GM18505 (cell line): ENCODE data around the gene CAMK1D.
"Not testable (repeated sequence)": the region's sequence is repeated elsewhere in the genome, so short reads cannot be mapped to it uniquely, and the experiment has no call there.

ENCODE experiments used
- ATAC-seq: cut with Tn5 transposase; IDR thresholded peaks from one replicate; pipeline ENCODE4 v1.9.1; 2021; ENCODE audit not compliant: unreplicated experiment
- POLR2A ChIP-seq: IDR thresholded peaks from 4 replicates; pipeline ENCODE4 v1.6.1; 2011; ENCODE audit warnings: borderline replicate concordance; ENCODE audit not compliant: insufficient read depth, insufficient read length; ENCODE audit errors: extremely low read depth

The CAMK1D gene

DNA sequence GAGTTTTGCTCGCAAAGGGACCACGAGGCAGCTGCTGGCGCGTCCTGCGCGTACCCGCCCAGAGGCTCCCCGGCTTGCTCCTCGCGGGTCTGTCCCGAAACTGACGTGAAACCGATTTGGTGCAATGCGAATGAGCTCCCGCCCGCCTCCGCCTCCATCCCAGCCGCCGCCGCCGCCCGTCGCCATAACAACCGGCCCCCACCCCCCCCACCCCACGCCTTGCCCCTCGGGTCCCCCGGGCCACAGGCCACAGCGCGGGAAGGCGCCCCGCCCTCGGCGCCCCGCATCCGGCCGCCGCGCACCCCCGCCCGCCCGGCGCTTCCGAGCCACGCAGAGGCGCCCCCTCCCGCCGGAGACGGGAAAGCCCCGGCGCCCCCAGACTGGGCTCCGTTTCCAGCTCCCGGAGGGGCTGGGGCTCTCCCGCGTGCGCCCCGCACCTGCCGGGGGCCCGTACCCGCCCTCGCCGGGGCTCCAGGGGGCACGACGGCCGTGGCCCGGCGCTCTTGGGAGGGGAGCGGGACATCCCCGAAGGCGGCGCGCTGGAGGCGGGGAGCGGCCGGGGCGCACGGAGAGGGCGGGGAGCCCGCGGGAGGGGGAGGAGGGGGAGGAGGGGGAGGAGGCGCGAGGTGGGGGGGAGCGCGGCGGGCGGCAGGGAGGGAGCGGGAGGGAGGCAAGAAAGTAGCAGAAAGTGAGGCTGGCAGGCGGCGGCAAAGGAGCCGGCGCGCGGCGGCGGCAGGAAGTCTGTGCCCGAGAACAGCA is at the start of gene CAMK1D:
Gene CAMK1D (plus strand): TSS at position 678 of the 759 bp plus-strand sequence.
- peak; percentile 55 for TF ChIP-seq POLR2A
- ATAC-seq, result peak; percentile 53

- not testable (repeated sequence) for ATAC-seq
These were observed 48.3 kb upstream of the CAMK1D start for GRCh38 chr10:12301036-12301435.

- TF ChIP-seq POLR2A, result no peak
- ATAC-seq, result no peak
These were observed 41.3 kb upstream of the CAMK1D start for GRCh38 chr10:12308057-12308456.

DNA sequence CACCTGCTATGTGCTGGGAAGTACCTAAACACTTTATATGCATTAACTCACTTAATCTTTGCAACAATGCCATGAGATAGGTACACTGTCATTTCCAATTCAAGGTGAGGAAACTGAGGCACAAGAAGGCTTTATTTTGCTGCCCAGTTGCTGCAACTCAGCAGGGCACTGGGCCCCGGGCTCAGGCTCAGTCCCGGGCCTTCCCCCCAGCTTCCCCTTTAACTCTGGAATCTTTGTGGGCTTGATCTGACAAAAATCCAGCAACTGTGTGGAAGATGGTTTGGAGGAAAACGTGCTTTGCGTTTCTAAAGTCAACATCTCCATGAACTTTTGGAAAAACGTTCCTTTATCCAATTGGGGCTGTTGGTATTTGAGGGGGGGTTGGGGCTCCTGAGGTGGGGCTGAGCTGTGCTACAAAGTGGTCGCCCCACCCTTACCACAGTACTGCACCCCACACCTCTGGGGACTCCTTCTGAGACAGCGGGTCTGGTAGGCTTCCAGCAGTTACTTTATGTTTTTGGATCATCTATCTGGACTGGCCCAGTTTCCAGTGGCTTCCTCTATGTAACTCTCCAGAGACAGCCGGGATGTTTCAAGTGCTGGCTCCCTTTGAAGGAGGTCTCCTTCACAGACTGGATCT is 40.5 kb upstream of the CAMK1D start:
- no peak for TF ChIP-seq POLR2A
- no peak for ATAC-seq

DNA sequence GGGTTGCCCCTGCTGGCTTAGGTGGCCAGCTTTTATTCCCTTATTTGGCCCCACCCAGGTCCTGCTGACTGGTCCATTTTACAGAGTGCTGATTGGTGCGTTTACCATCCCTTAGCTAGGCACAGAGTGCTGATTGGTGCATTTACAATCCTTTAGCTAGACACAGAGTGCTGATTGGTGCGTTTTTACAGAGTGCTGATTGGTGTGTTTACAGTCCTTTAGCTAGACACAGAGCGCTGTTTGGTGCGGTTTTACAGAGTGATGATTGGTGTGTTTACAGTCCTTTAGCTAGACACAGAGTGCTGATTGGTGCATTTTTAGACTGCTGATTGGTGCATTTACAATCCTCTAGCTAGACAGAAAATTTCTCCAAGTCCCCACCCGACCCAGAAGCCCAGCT is 39.6 kb upstream of the CAMK1D start:
- not testable (repeated sequence) for ATAC-seq

- ATAC-seq, result no peak
- TF ChIP-seq POLR2A, result no peak
These were observed 34.5 kb upstream of the CAMK1D start for GRCh38 chr10:12314836-12315235.

DNA sequence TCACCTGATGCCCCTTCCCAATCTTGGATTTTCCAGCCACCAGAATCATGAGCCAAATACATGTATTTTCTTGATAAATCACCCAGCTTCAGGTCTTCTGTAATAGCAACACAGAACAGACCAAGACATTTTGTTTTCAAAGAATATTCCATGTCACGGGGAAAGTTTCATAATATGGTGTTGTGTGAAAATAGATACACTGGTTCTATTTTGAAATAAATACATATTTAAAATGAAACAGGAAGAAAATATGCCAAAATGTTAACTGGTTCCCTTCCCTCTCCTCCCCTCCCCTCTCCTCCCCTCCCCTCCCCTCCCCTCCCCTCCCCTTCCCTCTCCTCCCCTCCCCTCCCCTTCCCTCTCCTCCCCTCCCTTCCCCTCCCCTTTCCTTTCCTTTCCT is 30.3 kb upstream of the CAMK1D start:
- TF ChIP-seq POLR2A, result no peak
- no peak for ATAC-seq

DNA sequence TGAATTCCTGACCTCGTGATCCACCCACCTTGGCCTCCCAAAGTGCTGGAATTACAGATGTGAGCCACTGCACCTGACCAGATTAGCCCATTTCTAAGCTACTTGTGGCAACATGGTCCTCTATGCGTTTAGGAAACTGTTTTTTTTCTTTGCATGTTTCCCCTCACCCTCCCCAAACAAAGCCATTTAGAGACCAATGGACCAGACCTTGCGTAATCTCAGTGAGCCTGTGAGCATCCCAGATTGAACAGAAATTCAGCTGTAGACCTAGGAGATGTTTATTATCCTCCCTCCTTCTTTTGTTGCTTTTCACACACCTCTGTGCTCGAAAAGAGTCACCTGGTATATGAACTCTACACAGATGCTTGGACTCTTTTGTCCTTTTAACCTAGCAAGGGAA is 28.5 kb upstream of the CAMK1D start:
- no peak for ATAC-seq
- TF ChIP-seq POLR2A, result no peak

DNA sequence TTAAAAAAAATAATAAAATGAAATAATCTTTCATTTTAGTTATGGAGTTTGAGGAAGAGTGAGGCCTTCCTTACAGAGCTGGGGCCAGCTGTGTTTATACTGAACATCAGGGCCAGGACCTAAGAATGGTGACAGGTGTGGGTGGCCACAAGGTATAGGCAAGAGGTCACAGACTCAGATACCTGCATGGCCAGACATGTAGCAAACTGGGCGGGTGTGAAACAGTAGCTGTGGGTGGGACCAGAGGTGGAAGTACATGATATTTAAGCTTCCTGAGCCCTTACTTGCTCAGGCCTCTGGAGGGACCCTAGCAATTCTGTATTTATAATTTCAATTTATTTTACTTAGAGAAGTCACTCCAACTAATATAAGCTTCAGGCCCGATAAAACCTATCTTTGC is 27.7 kb upstream of the CAMK1D start:
- ATAC-seq, result no peak
- no peak for TF ChIP-seq POLR2A

DNA sequence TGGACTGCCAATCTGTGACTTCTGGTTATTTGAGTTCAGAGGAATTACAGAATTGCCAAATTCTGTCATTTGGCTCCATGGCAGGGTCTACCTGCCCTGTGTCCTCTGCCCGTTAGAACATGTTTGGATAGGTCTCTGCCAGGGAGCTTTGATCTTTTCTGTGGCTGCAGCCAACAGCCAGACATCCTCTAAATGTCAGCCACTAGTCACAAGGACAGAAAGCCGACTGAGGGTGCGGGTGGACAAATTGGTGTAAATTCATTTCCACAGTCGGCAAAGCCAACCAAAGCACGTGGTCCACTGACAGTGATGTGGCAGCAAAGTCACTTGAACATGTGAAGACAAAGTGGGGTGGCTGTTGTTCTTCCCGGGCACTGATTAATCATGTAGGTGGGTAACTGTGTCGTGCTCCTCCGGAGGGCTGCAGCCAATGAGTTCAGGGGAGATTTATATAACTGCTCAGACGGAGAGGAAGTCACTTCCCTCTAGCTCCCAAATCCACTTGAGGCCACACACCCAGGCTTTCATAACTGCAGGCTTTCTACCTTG is 26.7 kb upstream of the CAMK1D start:
- ATAC-seq, result no peak
- no peak for TF ChIP-seq POLR2A

DNA sequence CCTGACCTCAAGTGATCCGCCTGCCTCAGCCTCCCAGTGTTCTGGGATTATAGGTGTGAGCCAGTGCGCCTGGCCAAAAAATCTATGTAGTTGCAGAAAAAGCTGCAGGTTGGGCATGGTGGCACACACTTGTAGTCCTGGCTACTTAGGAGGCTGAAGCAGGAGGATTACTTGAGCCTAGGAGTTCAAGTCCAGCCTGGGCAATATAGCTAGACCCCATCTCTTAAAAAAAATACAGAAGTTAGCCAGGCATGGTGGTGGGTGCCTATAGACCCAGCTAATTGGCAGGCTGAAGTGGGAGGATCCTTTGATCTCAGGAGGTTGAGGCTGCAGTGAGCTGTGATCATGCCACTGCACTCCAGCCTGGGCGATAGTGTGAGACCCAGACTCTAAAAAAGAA is 24.8 kb upstream of the CAMK1D start:
- no peak for TF ChIP-seq POLR2A
- ATAC-seq, result no peak

DNA sequence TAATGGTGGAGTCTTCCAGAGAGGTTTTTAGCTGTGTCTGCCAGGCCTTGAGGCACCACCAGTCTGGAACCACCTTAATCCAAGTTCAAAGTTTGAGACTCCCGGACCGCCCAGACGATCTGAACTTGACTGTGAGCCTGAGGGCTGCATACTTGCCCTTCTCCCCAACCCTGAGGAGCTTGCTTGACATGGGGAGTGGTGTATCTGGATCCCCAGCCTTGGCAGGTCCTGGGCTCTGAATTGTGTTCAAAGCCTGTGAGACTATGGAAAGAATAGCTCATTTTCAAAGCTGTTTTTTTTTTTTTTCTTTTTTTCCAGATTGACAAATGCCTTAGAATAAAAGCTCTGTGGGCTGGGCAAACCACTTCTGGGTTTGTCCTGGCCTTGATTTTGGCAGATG is 22.3 kb upstream of the CAMK1D start:
- no peak for ATAC-seq
- TF ChIP-seq POLR2A, result no peak

DNA sequence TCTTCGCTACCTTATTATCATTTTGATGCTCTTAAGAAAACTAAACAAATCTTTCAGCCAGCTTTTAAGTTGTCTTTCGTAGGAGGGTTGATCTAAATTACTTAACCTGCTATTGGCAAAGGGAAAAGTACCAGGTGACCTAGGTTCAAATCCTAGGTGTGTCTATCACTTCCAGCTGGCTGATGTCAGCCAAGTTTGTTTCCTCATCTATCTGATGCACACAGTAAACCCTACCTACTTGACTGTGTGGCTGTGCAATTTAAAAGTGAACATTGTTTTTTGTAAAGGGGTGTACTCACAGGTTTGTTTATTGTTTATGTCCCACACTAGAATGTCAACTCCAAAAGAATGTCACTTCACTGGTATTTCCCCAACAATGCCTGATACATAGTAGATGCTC is 21.9 kb upstream of the CAMK1D start:
- no peak for ATAC-seq
- TF ChIP-seq POLR2A, result no peak

DNA sequence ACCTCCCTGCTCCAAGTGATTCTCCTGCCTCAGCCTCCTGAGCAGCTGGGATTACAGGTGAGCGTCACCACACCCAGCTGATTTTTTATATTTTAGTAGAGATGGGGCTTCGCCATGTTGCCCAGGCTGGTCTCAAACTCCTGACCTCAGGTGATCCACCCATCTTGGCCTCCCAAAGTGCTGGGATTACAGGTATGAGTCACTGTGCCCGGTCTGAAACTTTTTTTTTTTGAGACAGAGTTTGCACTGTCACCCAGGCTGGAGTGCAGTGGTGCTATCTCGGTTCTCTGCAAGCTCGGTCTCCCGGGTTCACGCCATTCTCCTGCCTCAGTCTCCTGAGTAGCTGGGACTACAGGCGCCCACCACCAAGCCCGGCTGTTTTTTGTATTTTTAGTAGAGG is 21.0 kb upstream of the CAMK1D start:
- not testable (repeated sequence) for ATAC-seq

GRCh38 chr10:12332572-12333379 is 16.6 kb upstream of the CAMK1D start:
- ATAC-seq, result no peak

More at GRCh38 chr10:12332572-12333379, 16.6 kb upstream of the CAMK1D start:
- no peak for TF ChIP-seq POLR2A
